Daoy (cell line): Measurements from ENCODE around the gene ARHGAP44. TPM values are rescaled to one million over a fixed set of nuclear protein-coding genes. Genes with fewer than 3 reads are reported as not detected.
"Not testable (repeated sequence)": the region's sequence is repeated elsewhere in the genome, so short reads cannot be mapped to it uniquely, and the experiment has no call there.

Experiments used
- DNase-seq: peaks from one replicate; pipeline ENCODE4 v3.0.0-alpha.2; 2015; ENCODE audit warnings: low read depth
- total RNA-seq: library from RNA; depleted of rRNA; stranded (reverse); fragments of >200 nt; shearing (Covaris generic); gene quantifications from 2 replicates; pipeline ENCODE4 v1.2.3, GENCODE V29; 2014

The ARHGAP44 gene
- total RNA-seq, 1 experiment from 2014 or later: 4.6 TPM

DNA sequence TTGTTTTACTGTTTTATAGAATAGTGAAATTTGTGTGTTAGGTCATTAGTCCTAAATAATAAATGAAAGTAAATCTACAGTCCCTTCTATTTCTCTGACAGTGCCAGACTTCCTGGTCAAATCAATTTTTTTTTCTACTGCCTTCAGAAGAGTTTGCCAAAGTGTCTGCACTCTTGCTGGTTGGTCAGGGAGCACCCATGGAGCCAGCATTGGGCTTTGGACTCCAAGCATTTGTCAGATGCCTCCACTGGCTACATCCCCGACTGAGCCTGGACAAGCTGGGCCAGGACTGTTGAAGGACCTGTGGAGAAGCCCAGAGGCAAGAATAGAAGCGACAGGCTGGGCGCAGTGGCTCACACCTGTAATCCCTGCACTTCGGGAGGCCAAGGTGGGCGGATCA is 174.9 kb downstream of the ARHGAP44 start:
- no peak for DNase-seq

GRCh38 chr17:12964840-12965239 is 175.5 kb downstream of the ARHGAP44 start:
- DNase-seq: no peak

DNA sequence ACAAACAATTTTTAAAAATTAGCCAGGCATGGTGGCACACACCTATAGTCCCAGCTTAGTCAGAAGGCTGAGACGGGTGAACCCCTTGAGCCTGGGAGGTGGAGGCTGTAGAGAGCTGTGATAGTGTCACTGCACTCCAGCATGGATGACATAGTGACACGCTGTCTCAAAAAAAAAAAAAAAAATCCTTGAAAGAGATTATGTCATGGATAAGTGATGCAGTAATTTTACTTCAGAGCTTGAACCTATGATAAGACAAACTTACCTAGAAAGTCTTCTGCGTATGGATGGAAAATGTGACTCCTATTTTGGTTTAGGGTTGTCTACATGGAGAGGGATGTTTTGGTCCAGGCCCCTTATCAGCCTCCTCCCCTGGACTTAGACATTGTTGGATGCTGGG is 176.7 kb downstream of the ARHGAP44 start:
- DNase-seq: no peak

DNA sequence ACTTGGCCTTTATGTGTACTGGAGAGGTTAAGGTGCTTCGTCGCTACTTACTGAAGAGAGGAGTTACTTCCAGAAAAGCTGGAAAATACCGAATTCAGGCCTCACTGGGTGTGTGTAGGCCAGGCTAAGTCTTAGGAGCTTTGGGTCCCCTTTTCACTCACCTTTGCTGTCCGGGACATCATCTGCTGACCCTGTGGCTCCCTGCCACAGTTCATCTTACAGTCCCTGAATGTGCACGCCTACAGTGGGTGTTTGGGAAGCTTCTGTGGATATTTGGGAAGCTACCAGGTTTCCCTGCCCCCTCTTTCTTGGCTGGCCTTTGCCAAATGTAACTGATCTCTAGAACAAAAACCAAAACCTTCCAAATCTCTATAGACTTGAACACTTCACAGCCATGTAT is 177.1 kb downstream of the ARHGAP44 start:
- DNase-seq: no peak

GRCh38 chr17:12967962-12968361 is 178.7 kb downstream of the ARHGAP44 start:
- no peak for DNase-seq

DNA sequence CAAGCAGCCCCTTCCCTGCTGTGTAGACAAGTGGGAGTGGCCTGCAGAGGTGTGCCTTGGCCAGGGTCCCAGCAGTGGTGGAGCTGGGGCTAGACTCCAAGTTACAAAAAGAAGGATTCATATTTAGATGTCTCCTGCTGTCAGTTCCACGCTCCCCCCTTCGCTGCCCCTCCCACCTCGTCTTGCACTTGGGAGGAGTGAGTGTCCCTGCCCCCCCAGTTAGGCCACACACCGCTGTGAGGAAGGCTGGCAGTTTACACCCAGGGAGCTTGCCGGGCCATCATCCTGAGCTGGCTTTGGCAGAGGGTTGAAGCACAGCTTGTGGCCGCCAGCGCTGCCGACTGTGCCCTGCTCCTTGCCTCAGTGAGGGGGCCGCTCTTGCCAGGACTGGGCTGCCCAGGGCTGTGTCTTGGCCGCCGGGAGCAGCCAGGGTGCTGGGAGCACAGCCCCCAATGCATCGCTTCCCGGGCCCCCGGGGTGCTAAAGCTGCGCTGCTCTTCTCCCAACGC is 184.3 kb downstream of the ARHGAP44 start:
- DNase-seq: peak; percentile 28

- no peak for DNase-seq
Measured at GRCh38 chr17:12974005-12974531, 184.8 kb downstream of the ARHGAP44 start.

DNA sequence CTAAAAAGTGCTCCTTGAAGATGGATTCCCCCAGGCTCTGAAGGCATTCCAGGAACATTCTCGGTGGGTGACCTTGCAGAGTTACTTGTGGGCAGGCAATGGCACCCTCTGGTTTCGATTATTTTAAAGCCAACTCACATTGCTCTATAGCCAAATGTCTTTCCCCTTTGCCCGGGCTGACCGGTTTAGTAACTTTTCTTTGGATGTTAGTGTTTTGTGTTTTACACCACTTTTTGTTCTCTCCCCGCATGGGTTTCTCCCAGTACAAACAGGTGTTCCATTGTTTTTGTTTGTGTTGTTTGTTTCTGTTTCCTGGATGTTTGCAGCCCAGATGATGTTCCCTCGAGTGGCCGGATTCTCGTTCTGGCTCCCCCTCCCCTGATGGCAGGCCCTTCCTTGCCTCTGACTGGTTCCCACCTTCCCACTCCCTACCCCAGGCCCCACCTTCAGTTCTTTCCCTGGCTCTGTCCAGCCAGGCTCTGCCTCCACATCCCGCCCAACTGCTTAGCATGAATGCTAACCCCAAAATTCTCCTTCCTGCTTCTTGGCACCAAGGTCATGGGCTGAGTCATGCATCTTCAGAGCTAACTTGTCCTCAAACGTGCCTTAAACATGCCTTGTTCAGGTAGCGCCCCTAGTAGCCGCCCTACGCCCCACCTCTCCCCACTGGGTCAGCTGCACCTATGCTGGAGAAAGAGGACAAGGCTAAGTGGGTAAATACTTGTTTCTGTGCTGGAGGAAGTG is 187.9 kb downstream of the ARHGAP44 start:
- no peak for DNase-seq

GRCh38 chr17:12978787-12979186 is 189.5 kb downstream of the ARHGAP44 start:
- not testable (repeated sequence) for DNase-seq

DNA sequence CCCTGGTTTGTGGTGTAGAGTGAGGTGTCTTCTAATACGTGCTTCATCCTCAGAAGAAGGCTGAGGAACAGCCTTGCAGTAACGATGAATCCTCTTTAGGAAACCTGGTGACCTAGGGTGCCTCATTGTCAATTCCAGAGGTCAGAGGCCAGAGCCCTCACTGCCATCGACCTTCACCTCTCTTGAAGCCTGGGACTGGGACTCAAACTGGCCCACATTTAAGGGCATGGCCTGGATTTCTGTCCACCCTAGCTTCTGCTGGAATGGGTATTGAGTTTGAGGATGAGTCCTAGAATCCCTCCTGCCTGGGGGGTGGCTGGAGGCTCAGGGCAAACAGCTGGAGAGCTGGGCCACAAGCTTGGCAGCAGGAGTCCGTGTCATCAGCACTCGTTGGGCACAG is 189.9 kb downstream of the ARHGAP44 start:
- no peak for DNase-seq

DNA sequence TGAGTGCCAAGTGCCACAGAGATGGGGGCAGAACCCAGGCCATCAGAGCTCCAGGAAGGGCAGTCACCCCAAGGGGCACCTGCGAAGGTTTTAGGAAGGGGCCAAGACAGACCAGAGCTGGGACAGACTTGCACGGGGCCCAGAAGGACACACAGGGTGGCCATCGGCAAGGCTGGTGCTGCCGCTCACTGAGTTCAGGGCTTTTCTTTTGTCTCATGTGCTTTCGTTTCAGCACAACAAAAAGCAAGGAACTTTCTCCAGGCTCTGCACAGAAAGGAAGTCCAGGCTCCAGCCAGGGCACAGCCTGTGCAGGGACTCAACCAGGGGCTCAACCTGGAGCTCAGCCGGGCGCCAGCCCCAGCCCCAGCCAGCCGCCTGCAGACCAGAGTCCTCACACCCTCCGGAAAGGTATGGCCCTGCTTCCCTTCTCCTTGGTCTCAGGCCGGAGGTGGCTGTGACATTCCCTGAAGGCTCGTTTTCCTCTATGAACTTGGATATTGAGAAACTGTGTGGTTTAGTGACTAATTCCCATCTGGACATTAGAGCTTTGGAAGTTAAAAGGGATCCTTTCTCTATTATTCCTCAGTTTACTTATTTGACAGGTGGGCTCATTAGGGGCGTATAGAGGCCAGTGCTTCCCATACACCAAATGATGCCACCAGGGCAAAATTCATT is 190.7 kb downstream of the ARHGAP44 start:
- DNase-seq: no peak

- DNase-seq: no peak
Measured at GRCh38 chr17:12982224-12982623, 192.9 kb downstream of the ARHGAP44 start.

DNA sequence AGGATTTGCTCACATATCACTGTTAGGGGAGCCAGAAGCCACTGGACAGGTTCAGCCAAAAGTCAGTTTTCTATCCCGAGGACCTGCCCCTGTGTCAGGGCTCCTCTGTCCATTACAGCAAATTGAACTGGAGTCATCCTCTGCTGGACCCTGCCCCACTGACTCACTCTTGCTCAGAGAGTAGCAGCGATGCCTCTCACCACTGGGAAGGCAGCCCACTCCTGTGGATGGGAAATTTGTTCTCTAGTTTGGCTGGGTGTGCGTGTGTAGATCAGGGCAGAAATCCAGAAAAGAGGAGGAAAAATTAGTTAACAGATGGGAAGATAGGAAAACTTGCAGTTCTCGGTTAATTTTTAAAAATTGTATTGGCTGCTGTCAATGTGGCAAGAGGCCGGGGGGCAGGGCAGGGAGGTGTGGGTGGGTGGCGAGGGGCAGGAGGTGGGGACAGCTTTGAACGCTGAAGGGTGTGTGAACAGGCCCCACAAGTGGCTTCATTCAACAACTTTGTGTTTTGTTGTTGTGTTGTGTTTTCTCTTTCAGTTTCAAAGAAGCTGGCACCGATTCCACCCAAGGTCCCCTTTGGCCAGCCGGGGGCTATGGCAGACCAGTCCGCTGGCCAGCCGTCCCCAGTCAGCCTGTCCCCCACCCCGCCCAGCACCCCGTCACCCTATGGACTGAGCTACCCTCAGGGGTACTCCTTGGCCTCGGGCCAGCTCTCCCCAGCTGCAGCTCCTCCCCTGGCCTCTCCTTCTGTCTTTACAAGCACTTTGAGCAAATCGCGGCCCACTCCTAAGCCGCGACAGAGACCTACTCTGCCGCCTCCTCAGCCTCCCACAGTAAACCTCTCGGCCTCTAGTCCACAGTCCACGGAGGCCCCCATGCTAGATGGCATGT is 194.9 kb downstream of the ARHGAP44 start:
- DNase-seq: peak; percentile 82

GRCh38 chr17:12985431-12986293 is 196.4 kb downstream of the ARHGAP44 start:
- peak; percentile 66 for DNase-seq

GRCh38 chr17:12987120-12987519 is 197.8 kb downstream of the ARHGAP44 start:
- no peak for DNase-seq

DNA sequence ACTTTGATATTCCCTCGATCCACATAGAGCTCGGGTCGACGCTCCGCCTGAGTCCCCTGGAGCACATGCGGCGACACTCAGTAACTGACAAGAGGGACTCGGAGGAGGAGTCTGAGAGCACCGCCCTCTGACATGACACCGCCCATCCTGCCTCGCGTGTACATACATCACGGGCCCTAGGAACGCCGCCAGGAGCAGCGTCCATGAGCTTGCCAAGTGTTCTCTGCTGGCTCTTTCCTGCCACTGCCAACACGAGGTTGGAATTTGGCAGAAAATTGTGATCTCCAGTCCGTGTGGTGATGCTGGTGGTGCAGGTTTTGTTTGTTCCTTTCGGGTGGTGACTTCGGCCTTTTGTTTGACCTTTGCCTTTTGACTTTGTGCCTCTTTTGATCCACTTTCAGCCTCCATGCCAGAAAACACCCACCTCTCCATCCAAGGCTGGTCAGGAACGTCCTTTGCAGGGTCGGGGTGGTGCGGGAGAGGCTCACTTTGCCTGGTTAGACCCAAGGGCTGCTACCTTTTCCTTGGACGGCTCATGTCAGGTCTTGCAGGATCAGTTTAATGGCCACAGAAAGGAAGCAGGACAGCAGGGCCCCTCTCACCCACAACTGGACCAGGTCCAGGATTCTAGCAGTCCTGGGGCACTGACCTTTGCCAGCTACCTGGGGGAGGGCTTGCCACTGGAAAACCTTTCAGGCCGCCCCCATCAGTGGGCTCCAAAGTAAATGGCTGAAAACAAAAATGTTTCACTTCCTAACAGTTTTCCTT is 200.9 kb downstream of the ARHGAP44 start:
- no peak for DNase-seq

DNA sequence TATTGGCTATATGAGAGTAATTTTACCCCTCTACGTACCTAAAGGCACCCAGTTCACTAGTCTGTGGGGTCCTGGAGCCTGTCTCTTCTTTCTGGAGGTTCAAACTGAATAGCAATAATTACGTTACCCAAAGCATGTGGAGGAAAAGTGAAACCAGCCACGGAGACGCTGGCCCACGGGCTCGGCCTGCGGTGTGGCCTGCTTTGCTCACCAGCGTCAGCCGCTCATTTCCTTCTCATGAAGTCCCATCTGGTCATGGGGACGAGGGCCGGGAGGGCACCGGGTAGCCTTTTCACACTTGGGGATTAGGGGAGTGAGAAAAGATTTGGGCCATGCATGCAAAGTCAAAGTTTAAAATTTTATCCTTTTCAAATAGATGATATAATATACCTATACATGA is 201.6 kb downstream of the ARHGAP44 start:
- no peak for DNase-seq

DNA sequence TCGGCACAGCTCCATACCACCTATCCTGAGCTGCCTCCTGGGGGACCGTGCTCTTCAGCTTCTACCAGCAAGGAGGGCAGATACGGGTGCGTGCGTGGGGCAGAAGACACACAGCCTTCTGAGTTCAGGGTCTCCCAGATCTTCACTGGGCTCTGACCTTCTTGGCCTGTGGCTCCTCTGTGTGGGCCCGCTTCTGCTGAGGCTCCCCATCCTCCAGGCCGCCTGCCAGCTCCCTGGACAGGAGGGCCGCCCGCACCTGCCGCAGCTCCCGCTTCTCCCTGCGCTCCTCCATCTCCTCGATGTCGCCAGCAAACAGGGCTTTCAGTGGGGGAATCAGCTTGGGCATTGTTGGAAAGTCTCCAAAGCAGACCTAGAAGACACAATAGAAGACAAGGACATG is 203.4 kb downstream of the ARHGAP44 start:
- DNase-seq: no peak

GRCh38 chr17:12993631-12994030 is 204.3 kb downstream of the ARHGAP44 start:
- DNase-seq: no peak
